ENCODE measurements around the gene ZNF22. TPM values are rescaled to one million over a fixed set of nuclear protein-coding genes. Genes with fewer than 3 reads are reported as not detected.
A peak's percentile ranks its signal among the peaks of the same experiment; 100 is the strongest.

ZNF22 gene
- polyA plus RNA-seq: 10 to 100 TPM; 16.0 to 34.4 (median 25.4) TPM

DNA sequence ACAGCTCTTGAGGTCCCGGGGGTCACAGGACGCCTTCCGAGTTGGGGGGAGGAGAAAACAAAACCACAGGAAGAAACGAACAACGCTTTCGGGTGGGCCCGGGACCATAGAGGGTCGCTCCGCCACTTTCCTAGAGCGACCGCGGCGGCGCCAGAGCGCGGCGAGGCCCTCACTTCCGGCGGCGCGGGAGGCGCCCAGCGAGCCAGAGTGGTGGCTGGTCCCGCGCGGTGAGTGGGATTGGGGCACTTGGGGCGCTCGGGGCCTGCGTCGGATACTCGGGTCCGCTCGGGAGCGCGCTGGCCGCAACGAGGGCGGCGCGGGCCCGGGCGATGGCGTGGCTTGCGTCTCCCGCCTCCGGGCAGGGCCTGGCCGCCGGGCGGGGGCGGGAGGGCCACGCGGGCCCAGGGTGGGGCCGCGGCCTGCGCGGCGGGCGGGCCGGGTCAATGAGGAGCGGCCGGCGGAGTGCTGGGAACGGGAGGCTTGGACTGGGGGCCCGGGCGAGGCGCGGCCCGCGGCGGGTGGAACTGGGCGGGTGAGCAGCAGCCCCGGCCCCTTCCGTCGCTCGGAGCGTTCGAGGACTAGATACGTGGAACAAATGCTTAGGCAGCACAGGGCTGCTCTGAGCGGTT, at the start of gene ZNF22:
Gene ZNF22, plus strand, starts transcription at position 172 of the 629 bp plus-strand sequence. CDS start 2,446 bp downstream, outside the sequence.
- 0 to 1% (median 1%) methylated on average over 34 to 78 of the region's 79 CpGs for WGBS, 3 donors
- peak within 1 kb of the TSS; percentile 79 for H3K27ac ChIP-seq (ENCODE audit: low read depth, low read length)

DNA sequence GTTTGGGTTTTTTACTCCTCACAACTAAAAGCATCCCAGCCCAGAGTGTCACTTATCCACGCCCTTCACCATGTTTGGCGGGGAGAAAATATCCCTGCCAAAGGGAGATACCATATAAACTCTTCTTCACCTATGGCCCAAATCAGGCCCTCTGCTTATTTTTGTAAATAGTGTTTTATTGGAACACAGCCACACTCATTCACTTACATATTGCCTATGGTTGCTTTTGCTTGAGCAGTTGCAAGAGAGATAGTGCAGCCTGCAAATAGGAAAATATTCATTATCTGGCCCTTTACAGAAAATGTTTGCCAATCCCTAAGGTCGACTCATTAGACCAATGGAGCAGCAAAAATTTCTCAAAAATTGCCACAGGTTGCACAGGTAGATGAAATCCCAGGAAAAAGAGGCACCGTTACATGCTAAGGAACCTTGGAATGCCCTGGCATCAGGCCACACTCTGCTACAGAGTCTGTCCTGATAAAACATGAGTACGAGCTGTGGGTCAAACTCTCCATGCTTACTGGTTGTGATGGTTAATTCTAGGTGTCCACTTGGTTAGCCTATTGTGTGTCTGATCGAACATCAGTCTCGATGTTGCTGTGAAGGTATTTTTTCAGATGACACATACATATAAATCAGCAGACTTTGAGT, 49.0 kb upstream of the ZNF22 start:
- H3K27ac ChIP-seq (ENCODE audit: low read depth, low read length): no peak overlapping the region
- 79 to 90% (median 89%) methylated on average over 7 of the region's 7 CpGs for WGBS, 3 donors

DNA sequence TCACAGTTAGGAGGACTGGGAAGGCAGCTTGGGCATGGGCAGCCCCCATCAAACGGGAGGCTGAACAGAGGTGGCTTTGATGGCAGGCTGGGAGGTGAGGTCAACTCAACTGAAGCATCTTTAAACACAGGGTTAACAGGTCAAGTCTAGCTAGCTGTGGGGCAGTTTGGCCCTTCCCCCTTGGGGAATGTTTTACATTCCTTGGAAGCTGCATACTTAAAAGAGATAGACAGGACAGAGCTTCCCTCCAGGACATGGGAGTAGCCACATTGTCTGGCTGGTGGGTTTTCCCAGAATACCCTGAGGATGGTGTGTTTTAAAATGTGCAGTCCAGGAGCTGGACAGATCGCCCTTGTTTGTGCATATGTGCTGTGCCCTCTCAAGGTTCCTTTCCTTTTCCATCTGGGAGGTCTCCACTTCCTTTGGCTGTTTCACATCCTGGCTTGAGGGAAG, 47.9 kb upstream of the ZNF22 start:
- whole genome bisulfite sequencing, 3 donors: 57 to 70% (median 67%) methylated on average over 2 of the region's 2 CpGs
- H3K27ac ChIP-seq (ENCODE audit: low read depth, low read length): no peak overlapping the region

DNA sequence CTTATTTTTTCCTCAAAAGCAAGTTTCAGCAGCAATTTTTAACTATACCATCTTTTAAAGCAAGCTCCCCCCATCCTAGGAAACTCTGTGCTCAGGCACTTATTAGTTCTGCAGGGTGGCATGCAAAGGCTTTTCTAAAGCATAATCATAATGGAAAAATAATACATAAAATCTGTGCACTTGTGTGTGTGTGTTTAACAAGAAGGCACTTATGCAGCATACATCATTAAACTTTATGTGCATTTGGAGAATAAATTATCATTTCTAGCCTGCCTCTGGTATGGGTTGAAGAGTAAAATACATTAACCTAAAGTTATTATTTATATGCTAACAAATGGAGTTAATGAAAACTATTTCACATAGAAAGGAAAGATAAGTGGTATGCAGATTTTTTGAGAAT, 46.7 kb upstream of the ZNF22 start:
- H3K27ac ChIP-seq (ENCODE audit: low read depth, low read length): no peak overlapping the region

DNA sequence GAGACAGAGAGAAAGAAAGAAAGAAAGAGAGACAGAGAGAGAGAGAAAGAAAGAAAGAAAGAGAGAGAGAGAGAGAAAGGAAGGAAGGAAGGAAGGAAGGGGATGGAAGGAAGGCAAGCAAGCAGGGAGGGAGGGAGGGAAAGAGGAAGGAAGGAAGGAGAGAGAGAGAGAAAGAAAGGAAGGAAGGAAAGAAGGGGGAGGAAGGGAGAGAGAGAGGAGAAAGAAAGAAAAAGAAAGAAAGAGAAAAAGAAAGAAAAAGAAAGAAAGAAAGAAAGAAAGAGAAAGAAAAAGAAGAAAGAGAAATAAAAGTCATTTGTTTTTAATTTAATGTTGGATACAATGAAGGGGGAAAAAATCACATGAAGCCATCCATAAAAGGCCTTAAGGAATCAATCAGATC, 45.8 kb upstream of the ZNF22 start:
- no peak overlapping the region for H3K27ac ChIP-seq (ENCODE audit: low read depth, low read length)

DNA sequence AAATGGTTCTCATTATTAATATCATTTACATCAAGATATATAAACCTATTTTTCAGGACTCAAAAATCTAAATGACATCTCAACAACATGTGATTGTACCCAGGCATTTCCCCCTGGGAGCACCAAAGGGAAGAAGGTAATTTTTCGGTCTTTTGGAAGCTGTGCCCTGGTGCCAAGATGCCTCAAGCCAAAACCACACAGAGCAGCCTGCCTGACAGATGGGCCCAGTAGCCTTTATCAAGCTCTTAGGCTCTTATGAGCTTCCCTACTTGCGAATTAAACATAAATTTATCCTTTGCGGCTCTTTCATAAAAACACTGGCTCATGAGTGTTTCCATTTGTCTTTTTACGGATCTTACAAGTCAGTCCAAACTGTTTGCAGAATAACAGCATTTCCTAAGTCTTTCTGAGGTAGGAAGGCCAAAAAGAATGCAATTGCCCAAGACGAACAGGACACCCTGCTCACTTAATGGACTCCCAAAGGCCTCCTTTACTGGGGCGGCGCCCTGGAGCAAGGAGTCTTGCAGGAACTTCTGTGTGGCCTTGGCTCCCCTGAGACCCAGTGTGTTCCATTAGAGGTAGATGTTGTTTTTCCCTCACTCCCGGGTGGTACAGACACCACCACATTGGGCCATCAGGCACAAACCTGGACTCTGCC, 45.2 kb upstream of the ZNF22 start:
- 76 to 88% (median 78%) methylated on average over 8 of the region's 8 CpGs for WGBS, 3 donors
- no peak overlapping the region for H3K27ac ChIP-seq (ENCODE audit: low read depth, low read length)

DNA sequence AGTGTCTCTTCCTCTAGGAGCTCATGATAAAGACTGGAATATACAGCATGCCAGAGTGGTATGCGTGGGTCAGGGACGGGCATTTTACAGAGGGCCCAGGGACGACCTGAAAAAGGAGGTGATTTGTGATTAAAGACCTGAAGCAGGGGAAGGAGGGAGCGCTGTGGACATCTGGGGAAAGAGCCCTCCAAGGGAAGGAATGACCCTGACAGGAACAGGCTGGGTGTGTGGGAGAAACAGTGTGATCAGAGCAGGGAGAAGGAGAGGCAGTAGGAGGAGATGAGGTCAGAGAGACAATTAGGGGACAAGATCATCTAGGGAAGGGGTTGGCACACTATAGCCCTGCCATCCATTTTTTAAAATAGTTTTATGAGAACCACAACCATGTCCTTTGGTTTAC, 44.5 kb upstream of the ZNF22 start:
- no peak overlapping the region for H3K27ac ChIP-seq (ENCODE audit: low read depth, low read length)
- WGBS, 3 donors: 90 to 98% (median 92%) methylated on average over 4 of the region's 4 CpGs

DNA sequence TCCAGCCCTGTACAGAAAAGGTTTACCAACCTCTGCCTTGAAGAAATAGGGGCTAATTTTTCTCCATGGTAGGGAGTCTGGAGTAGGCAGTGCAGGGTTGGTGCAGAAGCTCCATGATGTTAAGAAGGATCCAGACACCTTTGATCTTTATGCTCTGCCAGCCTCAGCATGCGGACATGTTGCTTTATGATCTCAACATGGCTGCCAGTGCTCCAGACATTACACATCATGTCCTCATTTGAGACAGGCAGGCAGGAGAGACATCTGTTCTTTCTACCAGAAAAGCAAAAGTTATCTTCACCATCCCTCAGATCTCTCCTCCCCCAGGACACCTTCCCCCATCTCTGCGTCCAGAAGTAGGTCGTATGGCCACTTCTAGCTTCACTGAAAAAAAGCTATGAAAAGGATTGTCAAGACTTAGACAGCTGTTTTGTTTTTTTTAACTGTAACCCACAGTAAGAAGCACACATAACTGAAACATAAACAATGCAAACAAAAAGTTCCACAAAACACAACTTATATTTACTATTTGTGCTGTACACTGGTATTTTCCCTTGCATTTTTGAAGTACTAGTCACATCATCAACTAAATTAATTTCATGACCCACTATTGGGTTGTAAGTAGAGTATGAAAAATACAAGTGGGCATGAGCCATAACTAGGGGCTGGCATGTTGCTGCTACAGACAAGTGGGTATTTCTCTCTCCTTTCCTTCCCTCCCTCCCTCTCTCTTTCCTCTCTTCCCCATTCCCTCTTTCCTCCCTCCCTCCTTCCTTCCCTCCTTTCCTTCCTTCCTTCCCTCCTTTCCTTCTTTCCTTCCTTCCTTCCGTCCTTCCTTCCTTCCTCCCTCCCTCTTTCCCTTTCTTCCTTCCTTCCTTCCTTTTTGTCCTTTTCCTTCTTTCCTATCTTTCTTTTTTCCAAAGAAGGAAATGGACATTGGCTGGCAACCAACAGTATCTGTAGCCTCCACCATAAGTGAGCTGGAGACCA, 43.7 kb upstream of the ZNF22 start:
- no peak overlapping the region for H3K27ac ChIP-seq (ENCODE audit: low read depth, low read length)
- WGBS, 3 donors: 90 to 97% (median 90%) methylated on average over 4 of the region's 4 CpGs

DNA sequence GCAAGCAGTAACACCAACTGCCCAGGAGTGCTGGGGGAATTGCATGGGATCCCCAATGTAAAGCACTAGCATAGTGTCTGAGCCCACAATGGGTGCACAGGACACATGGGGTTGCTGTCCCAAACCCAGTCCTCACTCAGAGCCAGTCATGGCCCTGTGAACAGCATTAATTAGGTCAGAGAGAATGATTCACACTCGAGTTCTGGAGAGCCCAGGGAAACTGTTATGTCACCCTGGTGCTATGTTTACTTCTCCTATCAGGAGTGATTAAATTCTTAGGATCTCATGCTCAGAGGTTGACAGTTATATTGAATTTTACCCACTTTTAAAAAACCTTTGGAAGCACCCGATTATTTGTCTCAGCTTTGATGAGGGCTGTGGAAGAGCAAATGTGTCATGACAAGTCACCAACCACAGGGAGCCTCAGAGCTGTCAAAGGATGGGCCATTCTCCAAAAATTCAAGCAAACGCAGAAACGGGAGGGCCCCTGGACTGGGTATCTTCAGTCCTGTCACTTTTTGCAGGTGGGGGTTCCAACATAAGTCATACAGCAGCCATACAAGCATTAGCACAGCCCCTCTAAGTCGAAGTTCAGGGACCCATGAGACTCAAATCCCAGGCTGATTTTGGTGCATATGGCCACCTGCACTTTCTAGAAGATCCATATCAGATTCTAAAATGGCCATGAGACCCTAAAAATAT, 42.4 kb upstream of the ZNF22 start:
- no peak overlapping the region for H3K27ac ChIP-seq (ENCODE audit: low read depth, low read length)
- WGBS, 3 donors: 19 to 50% (median 44%) methylated on average over 5 of the region's 5 CpGs

DNA sequence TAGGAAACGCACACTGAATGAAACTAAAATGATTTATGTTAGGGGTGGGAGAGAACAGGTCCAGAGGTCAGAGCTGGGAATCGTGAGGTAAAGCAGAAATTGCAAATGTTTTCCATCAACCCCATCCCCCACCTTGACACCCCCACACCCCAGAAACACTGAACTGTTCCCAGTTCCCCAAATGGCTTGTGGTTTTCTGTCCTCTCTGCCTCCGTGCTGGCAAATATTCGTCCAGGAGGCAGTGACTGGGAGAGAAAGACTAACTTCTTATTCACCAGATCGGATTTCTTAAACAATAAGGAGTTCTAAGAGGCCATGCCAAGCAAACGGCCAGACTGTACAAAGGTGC, 41.9 kb upstream of the ZNF22 start:
- H3K27ac ChIP-seq (ENCODE audit: low read depth, low read length): peak overlapping the region; percentile 43
- WGBS, 3 donors: 2 to 7% (median 5%) methylated on average over 6 of the region's 6 CpGs

DNA sequence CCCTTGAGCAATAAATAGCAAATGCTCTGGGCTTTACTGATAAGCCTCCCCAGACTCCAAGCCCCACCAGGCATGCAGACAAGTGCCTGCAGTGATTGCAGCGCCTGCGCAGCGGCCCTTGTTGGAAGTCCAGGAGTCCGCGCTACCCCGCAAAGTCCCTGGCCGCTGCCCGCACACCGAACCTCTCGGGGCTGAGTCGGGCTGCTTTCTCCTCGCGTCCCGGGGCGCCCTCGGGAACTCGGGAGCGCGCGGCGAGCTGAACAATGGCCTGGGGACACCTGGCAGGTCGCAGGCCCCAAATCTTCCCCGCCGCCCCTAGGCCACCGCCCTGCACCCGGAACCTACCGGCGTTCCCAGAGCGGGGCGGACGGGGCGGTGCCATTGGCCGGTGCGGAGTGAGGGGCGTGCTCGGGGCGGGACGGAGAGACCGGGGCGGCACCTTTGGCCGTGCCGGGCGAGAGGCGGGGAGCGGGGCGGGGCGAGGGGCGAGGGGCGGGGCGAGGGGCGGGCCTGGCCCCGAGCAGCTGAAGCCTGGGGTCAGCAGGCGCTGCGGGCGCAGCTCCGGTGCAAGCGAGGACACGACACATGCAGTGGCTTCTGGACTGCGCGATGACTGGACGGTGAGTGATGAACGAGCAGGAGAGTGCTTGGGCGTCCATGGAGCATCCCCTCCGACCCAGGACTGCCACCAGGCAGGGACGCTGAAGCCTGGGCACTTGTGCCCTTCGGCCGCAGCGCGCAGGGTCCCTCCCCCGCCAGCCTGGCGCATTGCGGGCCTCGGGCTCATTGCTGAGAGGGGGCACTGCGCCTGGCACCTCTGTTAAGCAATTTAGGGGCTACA, 41.3 kb upstream of the ZNF22 start, which contains the start of gene RASSF4:
Gene RASSF4, plus strand, starts transcription at position 556 of the 841 bp plus-strand sequence. CDS start 10,401 bp downstream, outside the sequence.
- H3K27ac ChIP-seq (ENCODE audit: low read depth, low read length): peak within 1 kb of the TSS; percentile 43
- WGBS, 3 donors: 0 to 1% (median 1%) methylated on average over 70 to 73 of the region's 74 CpGs

DNA sequence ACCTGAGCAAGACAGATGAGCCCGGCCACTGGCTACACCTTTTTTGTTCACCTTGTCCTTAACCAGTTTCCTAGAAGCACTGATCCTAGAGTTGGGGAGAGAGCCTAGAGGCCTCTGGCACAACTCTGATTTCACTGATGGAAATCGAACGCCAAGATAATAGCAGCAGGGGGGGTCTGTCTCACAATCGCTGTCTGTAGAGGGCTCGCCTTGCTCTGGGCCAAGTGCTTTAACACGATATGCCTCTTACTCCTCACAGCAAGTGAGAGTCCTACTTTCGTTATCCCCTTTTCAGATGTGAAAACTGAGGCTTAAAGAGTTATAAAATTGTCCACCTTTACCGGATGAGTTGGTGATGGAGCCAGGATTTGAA, 40.6 kb upstream of the ZNF22 start:
- 45 to 52% (median 49%) methylated on average over 8 of the region's 8 CpGs for WGBS, 3 donors
- H3K27ac ChIP-seq (ENCODE audit: low read depth, low read length): no peak overlapping the region

DNA sequence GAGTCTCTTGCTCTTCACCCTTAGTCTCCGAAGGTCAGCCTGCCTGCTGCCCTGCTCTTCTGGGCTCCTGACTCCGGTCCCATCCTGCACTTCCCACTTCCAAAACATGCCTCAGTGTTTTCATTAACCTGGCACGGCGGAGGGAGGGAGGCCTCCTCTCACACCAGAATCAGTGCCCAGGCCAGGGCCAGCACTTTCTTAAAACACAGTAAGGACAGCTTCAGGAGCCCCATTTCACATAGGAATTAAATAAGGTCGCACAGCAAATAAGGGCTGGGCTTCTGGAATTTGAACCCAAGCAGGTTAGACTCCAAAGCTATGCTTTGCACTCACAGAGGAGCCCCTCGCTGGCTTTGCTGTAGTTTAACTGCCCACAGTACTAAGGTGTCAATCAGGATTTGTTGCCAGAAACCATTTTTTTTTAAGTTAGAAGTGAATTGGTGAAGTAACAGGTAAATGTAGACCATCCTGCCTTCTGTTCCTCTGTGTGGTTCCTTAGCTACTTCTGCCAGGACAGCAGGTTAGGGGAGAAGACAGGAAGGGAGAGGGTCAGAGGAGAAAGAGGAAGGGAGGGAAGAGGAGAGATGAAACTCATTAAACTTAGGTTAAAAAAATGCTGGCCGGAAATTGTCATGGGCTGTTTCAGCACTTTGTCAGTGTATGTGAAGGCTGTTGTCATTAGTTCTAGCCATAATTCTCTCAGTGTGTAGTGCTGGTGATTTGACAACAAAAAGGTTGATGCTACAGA, 40.1 kb upstream of the ZNF22 start:
- 66 to 73% (median 68%) methylated on average over 7 of the region's 7 CpGs for WGBS, 3 donors
- H3K27ac ChIP-seq (ENCODE audit: low read depth, low read length): no peak overlapping the region

DNA sequence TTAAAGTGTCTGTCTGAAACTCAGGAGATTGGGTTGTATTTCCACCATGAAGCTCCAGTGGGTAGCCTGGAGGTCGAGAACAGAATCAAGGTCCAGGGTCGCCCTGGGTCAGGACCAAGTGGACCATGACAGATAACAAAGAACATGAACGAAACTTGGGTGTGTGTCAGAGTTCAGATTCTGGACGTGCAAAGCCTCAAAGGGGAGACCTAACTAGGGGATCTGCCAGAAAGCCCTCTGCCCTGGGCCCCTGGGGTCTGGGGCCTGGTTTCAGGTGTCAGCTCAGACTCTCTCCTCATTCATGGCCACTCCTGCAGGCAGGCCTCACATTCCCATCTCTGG, 39.5 kb upstream of the ZNF22 start:
- 47 to 66% (median 62%) methylated on average over 4 of the region's 4 CpGs for WGBS, 3 donors
- no peak overlapping the region for H3K27ac ChIP-seq (ENCODE audit: low read depth, low read length)

DNA sequence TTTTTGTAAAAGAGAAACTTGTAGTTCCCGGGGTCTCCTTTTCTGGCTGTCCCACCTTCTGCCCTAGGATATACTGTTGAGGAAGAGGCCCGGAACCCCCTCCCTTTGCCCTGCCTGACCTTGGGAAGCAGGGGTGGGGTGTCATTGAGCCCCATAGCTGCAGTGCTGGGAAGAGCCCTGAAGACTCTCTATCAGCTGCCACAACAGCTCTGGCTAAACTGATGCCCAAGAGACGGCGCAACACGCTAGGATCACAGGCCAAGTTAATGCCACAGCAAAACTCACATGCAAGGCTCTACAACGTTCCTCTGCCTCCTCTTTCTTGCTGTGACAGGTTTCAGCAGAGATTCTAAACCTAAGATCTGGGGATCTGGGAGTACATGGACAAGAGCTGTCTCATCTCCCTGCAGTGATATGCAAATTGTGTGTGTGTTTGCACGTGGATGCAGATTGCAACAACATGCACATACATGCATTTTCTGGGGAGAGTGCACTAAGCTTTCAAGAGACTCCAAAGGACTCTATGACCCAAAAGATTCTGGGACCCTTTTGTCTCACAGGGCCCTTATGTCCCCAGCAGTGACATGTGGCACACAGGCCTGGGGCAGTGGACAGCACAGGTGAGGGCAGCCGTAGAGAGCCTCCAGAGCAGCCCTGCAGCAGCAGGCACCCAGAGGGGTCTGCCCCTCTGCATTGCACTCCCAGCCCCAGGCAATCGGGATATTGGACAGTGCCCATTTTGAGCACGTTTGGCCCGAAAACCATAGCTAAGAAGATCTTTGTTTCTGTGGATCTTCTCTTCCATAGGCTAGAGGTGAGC, 38.6 kb upstream of the ZNF22 start:
- H3K27ac ChIP-seq (ENCODE audit: low read depth, low read length): no peak overlapping the region
- 79 to 86% (median 83%) methylated on average over 11 of the region's 11 CpGs for WGBS, 3 donors
